HCT116 (cell line): Measurements from ENCODE around the gene ACKR1. TPM values are rescaled to one million over a fixed set of nuclear protein-coding genes. Genes with fewer than 3 reads are reported as not detected.

ENCODE experiments used
- ATAC-seq: fragments of 200-7000 bp; cut with Tn5 transposase; 2 replicates; pipeline ENCODE4 v1.9.1; 2020; ENCODE audit warnings: mild to moderate bottlenecking, moderate library complexity
- BruUV-seq: library from RNA; stranded (reverse); fragments of 400-500 nt; replicated peaks from 2 replicates; lab custom pipeline; 2021; lab: Mats Ljungman, UMichigan
- CTCF ChIA-PET: fragments of 300-600 bp; sonication (Branson Sonifier 250); formaldehyde crosslinking; loops from one replicate; lab custom pipeline; 2021; ENCODE audit warnings: antibody characterized with exemption; lab: Charles Lee
- POLR2A ChIA-PET: fragments of 300-600, 350-600 bp; sonication (Branson Sonifier 250); formaldehyde crosslinking; loops from one replicate; lab custom pipeline; 2021; ENCODE audit warnings: antibody characterized with exemption; lab: Charles Lee
- RAD21 ChIA-PET, 2 experiments: fragments of 300-600 bp; sonication (Branson Sonifier 250); formaldehyde crosslinking; loops; one replicate each; lab custom pipeline; 2023; ENCODE audit warnings: low total read pairs in 2 of 2; ENCODE audit not compliant: uncharacterized antibody in 2 of 2, unreplicated experiment in 2 of 2, low non-redundant PET in 1 of 2; lab: Charles Lee
- DNase-seq: peaks from one replicate; pipeline ENCODE4 v3.0.0-alpha.2; 2010; ENCODE audit warnings: low read depth, low spot score
- H2AFZ ChIP-seq: fragments of 200-600 bp; shearing (Covaris generic), sonication (generic); 2 replicates; pipeline ENCODE4 v1.6.1; 2017; ENCODE audit warnings: low read depth, mixed run types, mixed read lengths, antibody characterized with exemption, low read length; ENCODE audit not compliant: poor library complexity, severe bottlenecking
- H3K27ac ChIP-seq: 2 replicates; pipeline ENCODE4 v1.5.1; 2012; ENCODE audit warnings: low read depth, low read length
- H3K27me3 ChIP-seq: fragments of 200-600 bp; sonication (generic); 2 replicates; pipeline ENCODE4 v1.6.1; 2016; ENCODE audit warnings: mixed run types, low read length, mixed read lengths; ENCODE audit not compliant: insufficient read depth
- H3K36me3 ChIP-seq, 2 experiments: fragments of 200-500 bp in 1 of 2; fragments of 200-600 bp in 1 of 2; sonication (Bioruptor generic) in 1 of 2; sonication (generic) in 1 of 2; 2 replicates each; pipeline versions ENCODE4 v1.5.1 to v1.6.1; 2014 to 2016; ENCODE audit warnings: low read length in 2 of 2, inconsistent platforms in 1 of 2, mixed read lengths in 1 of 2, mixed run types in 1 of 2; ENCODE audit not compliant: insufficient read depth in 2 of 2, control insufficient read depth in 1 of 2
- H3K4me1 ChIP-seq, 2 experiments: fragments of 200-600 bp in 1 of 2; sonication (generic) in 1 of 2; 2 replicates each; pipeline versions ENCODE4 v1.5.1 to v1.6.1; 2012 to 2017; ENCODE audit warnings: low read length in 2 of 2, inconsistent platforms in 1 of 2, mild to moderate bottlenecking in 1 of 2, mixed read lengths in 1 of 2, mixed run types in 1 of 2, moderate library complexity in 1 of 2; ENCODE audit not compliant: insufficient read depth in 2 of 2, control insufficient read depth in 1 of 2
- H3K4me2 ChIP-seq: fragments of 200-600 bp; sonication (generic); 2 replicates; pipeline ENCODE4 v1.6.1; 2017; ENCODE audit warnings: mixed run types, low read length, mixed read lengths
- H3K4me3 ChIP-seq, 2 experiments: fragments of 200-600 bp in 1 of 2; sonication (generic) in 1 of 2; replicated peaks in 1 of 2; 2 replicates each; pipeline ENCODE4 v1.5.1; 2011 to 2016; ENCODE audit warnings: low read length in 2 of 2, control low read depth in 1 of 2, low read depth in 1 of 2, mild to moderate bottlenecking in 1 of 2, mixed read lengths in 1 of 2, mixed run types in 1 of 2
- H3K79me2 ChIP-seq: fragments of 200-600 bp; sonication (generic); 2 replicates; pipeline ENCODE4 v1.6.1; 2017; ENCODE audit warnings: mild to moderate bottlenecking, mixed run types, low read length, moderate library complexity, mixed read lengths; ENCODE audit not compliant: insufficient read depth
- H3K9ac ChIP-seq: fragments of 200-600 bp; sonication (generic); 2 replicates; pipeline ENCODE4 v1.6.1; 2016; ENCODE audit warnings: low read length, mixed read lengths
- H3K9me2 ChIP-seq: fragments of 200-600 bp; sonication (generic), shearing (Covaris generic); 2 replicates; pipeline ENCODE4 v1.6.1; 2017; ENCODE audit warnings: mixed run types, mild to moderate bottlenecking, moderate library complexity; ENCODE audit not compliant: insufficient read depth
- H3K9me3 ChIP-seq, 2 experiments: fragments of 200-500 bp in 1 of 2; fragments of 200-600 bp in 1 of 2; sonication (Bioruptor generic) in 1 of 2; sonication (generic) in 1 of 2; 2 replicates each; pipeline ENCODE4 v1.6.1; 2014 to 2017; ENCODE audit warnings: low read length in 2 of 2, mixed read lengths in 2 of 2, inconsistent platforms in 1 of 2, low read depth in 1 of 2, mild to moderate bottlenecking in 1 of 2, mixed run types in 1 of 2, moderate library complexity in 1 of 2; ENCODE audit not compliant: control insufficient read depth in 1 of 2, insufficient read depth in 1 of 2
- H4K20me1 ChIP-seq: fragments of 200-600 bp; sonication (generic), shearing (Covaris generic); 2 replicates; pipeline ENCODE4 v1.6.1; 2017; ENCODE audit warnings: mixed run types, mild to moderate bottlenecking, moderate library complexity; ENCODE audit not compliant: insufficient read depth
- CBX3 ChIP-seq: IDR thresholded peaks from 2 replicates; pipeline ENCODE4 v1.6.1; 2012; ENCODE audit warnings: low read depth
- CEBPB ChIP-seq: IDR thresholded peaks from 2 replicates; pipeline ENCODE4 v1.6.1; 2012; ENCODE audit warnings: low read depth
- EGR1 ChIP-seq: IDR thresholded peaks from 2 replicates; pipeline ENCODE4 v1.6.1; 2012; ENCODE audit warnings: low read depth
- ELF1 ChIP-seq: IDR thresholded peaks from 2 replicates; pipeline ENCODE4 v1.6.1; 2012; ENCODE audit warnings: low read depth, borderline replicate concordance
- EZH2 ChIP-seq: fragments of 200-600 bp; sonication (generic); IDR thresholded peaks from 2 replicates; pipeline ENCODE4 v1.6.1; 2017; ENCODE audit warnings: antibody characterized with exemption, mixed run types
- EZH2phosphoT487 ChIP-seq: fragments of 200-600 bp; IDR thresholded peaks from 2 replicates; pipeline ENCODE4 v1.6.1; 2018; ENCODE audit warnings: antibody characterized with exemption, borderline replicate concordance
- JUND ChIP-seq: IDR thresholded peaks from 2 replicates; pipeline ENCODE4 v1.6.1; 2012
- POLR2A ChIP-seq: IDR thresholded peaks from 2 replicates; pipeline ENCODE4 v1.7.0; 2011; ENCODE audit warnings: borderline replicate concordance; ENCODE audit not compliant: insufficient read depth, insufficient read length; ENCODE audit errors: extremely low read depth
- RAD21 ChIP-seq: IDR thresholded peaks from 2 replicates; pipeline ENCODE4 v1.6.1; 2012; ENCODE audit warnings: low read depth, mild to moderate bottlenecking
- SP1 ChIP-seq: IDR thresholded peaks from 2 replicates; pipeline ENCODE4 v1.6.1; 2012; ENCODE audit warnings: low read depth
- SRF ChIP-seq: IDR thresholded peaks from 2 replicates; pipeline ENCODE4 v1.6.1; 2012; ENCODE audit warnings: low read depth
- TCF7L2 ChIP-seq: IDR thresholded peaks from 2 replicates; pipeline ENCODE4 v1.7.0; 2011; ENCODE audit warnings: borderline replicate concordance, inconsistent platforms; ENCODE audit not compliant: insufficient read depth, insufficient read length; ENCODE audit errors: extremely low read depth
- YY1 ChIP-seq: IDR thresholded peaks from 2 replicates; pipeline ENCODE4 v1.6.1; 2011; ENCODE audit warnings: low read length, low read depth, moderate library complexity, mild to moderate bottlenecking; ENCODE audit not compliant: insufficient replicate concordance; ENCODE audit errors: extremely low read depth
- ZFX ChIP-seq: fragments of 450-650 bp; IDR thresholded peaks from 2 replicates; pipeline ENCODE4 v1.6.1; 2017
- ZNF274 ChIP-seq: fragments of 200-500 bp; sonication (Bioruptor generic); IDR thresholded peaks from 2 replicates; pipeline ENCODE4 v1.6.1; 2014; ENCODE audit warnings: mild to moderate bottlenecking, low read depth, low read length, inconsistent platforms
- intact Hi-C: fragments of 100-400 bp; cut with micrococcal nuclease; formaldehyde crosslinking; loops from 2 replicates; pipeline ENCODE4 v1.10.0; 2022
- total RNA-seq: library from RNA; stranded (reverse); gene quantifications from one replicate; pipeline ENCODE4 v1.2.1, GENCODE V29; 2021; ENCODE audit not compliant: unreplicated experiment
- TF ChIP-seq, protein P1 (sequence below): IDR thresholded peaks from 2 replicates; pipeline ENCODE4 v1.6.1; 2012
- TF ChIP-seq, protein P2 (sequence below), 3 experiments: fragments of 200-600 bp in 1 of 3; sonication (generic) in 1 of 3; IDR thresholded peaks in 2 of 3; conservative IDR thresholded peaks in 1 of 3; 2 replicates each; pipeline ENCODE4 v1.5.1; 2012 to 2017; ENCODE audit warnings: low read depth in 2 of 3, low read length in 2 of 3, antibody characterized with exemption in 1 of 3, borderline replicate concordance in 1 of 3, control low read depth in 1 of 3, mild to moderate bottlenecking in 1 of 3, mixed read lengths in 1 of 3, mixed run types in 1 of 3, moderate library complexity in 1 of 3; ENCODE audit not compliant: insufficient read depth in 1 of 3
- TF ChIP-seq, protein P3 (sequence below): IDR thresholded peaks from 2 replicates; pipeline ENCODE4 v1.6.1; 2012; ENCODE audit warnings: low read depth
- TF ChIP-seq, protein P4 (sequence below): IDR thresholded peaks from 2 replicates; pipeline ENCODE4 v1.6.1; 2012

The ACKR1 gene
- total RNA-seq, 1 experiment from 2014 or later = not detected

DNA sequence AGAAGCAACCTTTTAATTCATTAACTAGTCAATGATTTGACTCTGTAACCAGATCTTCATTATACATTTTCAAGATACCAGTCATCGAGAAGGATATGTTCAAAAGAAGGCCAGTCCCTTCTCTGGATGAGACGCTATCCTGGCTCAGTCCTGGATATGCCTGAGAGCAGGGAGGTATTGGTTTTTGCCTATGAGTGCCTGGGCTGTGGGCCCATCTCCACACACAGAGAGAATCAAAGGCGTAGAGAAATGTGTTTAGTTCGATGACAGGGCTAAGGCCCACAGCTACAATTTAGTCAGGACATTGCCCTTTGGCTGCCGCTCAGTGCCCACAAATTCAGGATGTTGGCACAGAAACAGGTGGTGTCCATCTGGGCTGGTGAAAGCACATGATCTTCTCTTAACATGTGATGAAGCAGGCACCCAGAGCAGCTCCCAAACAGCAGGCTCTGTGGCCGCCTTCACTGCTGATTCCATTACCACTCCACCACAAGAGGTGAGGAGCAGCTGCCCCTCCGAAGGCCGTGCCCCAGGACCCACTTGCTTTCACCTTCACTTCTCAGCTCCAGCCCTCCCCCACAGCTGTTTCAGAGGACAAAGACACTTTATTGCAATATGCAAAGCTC is 24.7 kb downstream of the ACKR1 start:
- Histone ChIP-seq H3K9me3 (no peaks in the 10 kb centered on the region), H3K4me3 (no peak overlapping the region), H3K4me2 (no peak overlapping the region), H4K20me1 (no peaks in the 10 kb centered on the region), H3K79me2 (no peaks in the 10 kb centered on the region), H3K4me1 (no peaks in the 10 kb centered on the region), H2AFZ (no peak overlapping the region), H3K27ac (no peak overlapping the region), H3K36me3 (no peaks in the 10 kb centered on the region), H3K9ac (no peak overlapping the region), H3K27me3 (peaks cover 10% of the 10 kb centered on the region; the same call in 1 of the 2 replicates), H3K9me2 (no peaks in the 10 kb centered on the region)
- no peak for TF ChIP-seq EGR1
- no peak for TF ChIP-seq SRF
- TF ChIP-seq RAD21 = no peak
- TF ChIP-seq EZH2 = no peak
- TF ChIP-seq, protein P1, sequence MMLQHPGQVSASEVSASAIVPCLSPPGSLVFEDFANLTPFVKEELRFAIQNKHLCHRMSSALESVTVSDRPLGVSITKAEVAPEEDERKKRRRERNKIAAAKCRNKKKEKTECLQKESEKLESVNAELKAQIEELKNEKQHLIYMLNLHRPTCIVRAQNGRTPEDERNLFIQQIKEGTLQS = no peak
- no peak for TF ChIP-seq JUND
- TF ChIP-seq, protein P2, sequence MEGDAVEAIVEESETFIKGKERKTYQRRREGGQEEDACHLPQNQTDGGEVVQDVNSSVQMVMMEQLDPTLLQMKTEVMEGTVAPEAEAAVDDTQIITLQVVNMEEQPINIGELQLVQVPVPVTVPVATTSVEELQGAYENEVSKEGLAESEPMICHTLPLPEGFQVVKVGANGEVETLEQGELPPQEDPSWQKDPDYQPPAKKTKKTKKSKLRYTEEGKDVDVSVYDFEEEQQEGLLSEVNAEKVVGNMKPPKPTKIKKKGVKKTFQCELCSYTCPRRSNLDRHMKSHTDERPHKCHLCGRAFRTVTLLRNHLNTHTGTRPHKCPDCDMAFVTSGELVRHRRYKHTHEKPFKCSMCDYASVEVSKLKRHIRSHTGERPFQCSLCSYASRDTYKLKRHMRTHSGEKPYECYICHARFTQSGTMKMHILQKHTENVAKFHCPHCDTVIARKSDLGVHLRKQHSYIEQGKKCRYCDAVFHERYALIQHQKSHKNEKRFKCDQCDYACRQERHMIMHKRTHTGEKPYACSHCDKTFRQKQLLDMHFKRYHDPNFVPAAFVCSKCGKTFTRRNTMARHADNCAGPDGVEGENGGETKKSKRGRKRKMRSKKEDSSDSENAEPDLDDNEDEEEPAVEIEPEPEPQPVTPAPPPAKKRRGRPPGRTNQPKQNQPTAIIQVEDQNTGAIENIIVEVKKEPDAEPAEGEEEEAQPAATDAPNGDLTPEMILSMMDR (IDR thresholded peaks at IDR 0.05 in 2 of 3, conservative IDR thresholded peaks at IDR 0.05 in 1 of 3; ENCODE audit: borderline replicate concordance in 1 of 3, insufficient read depth in 1 of 3, low read depth in 2 of 3, low read length in 2 of 3) = no peak
- TF ChIP-seq CBX3 = no peak
- TF ChIP-seq, protein P3, sequence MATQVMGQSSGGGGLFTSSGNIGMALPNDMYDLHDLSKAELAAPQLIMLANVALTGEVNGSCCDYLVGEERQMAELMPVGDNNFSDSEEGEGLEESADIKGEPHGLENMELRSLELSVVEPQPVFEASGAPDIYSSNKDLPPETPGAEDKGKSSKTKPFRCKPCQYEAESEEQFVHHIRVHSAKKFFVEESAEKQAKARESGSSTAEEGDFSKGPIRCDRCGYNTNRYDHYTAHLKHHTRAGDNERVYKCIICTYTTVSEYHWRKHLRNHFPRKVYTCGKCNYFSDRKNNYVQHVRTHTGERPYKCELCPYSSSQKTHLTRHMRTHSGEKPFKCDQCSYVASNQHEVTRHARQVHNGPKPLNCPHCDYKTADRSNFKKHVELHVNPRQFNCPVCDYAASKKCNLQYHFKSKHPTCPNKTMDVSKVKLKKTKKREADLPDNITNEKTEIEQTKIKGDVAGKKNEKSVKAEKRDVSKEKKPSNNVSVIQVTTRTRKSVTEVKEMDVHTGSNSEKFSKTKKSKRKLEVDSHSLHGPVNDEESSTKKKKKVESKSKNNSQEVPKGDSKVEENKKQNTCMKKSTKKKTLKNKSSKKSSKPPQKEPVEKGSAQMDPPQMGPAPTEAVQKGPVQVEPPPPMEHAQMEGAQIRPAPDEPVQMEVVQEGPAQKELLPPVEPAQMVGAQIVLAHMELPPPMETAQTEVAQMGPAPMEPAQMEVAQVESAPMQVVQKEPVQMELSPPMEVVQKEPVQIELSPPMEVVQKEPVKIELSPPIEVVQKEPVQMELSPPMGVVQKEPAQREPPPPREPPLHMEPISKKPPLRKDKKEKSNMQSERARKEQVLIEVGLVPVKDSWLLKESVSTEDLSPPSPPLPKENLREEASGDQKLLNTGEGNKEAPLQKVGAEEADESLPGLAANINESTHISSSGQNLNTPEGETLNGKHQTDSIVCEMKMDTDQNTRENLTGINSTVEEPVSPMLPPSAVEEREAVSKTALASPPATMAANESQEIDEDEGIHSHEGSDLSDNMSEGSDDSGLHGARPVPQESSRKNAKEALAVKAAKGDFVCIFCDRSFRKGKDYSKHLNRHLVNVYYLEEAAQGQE = no peak
- no peak for TF ChIP-seq SP1
- TF ChIP-seq ZFX = no peak
- TF ChIP-seq EZH2phosphoT487 = no peak
- TF ChIP-seq ELF1 = no peak
- no peak for TF ChIP-seq ZNF274
- no peak for TF ChIP-seq TCF7L2
- TF ChIP-seq YY1 = no peak
- TF ChIP-seq POLR2A = no peak
- TF ChIP-seq, protein P4, sequence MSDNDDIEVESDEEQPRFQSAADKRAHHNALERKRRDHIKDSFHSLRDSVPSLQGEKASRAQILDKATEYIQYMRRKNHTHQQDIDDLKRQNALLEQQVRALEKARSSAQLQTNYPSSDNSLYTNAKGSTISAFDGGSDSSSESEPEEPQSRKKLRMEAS = no peak
- TF ChIP-seq CEBPB = no peak
- ChIA-PET POLR2A (no interaction called here), CTCF (no interaction called here), RAD21 (no interaction called here)
- BruUV-seq = no TSS peak
- DNase-seq (no peak), ATAC-seq (no peak)
- intact Hi-C loops = no loop called here
